HepG2 (cell line): Measurements from ENCODE around the gene GRB10. TPM values are rescaled to one million over a fixed set of nuclear protein-coding genes. Genes with fewer than 3 reads are reported as not detected.

Experiments
- ATAC-seq: fragments of 200-7000 bp; cut with Tn5 transposase; 3 replicates; pipeline ENCODE4 v1.9.1; 2020; ENCODE audit warnings: mild to moderate bottlenecking, moderate library complexity
- BruUV-seq: library from RNA; stranded (reverse); fragments of 400-500 nt; replicated peaks from 2 replicates; lab custom pipeline; 2021; lab: Mats Ljungman, UMichigan
- CTCF ChIA-PET: fragments of 300-600 bp; formaldehyde crosslinking; extraction: SDS; loops from one replicate; lab custom pipeline; 2021; ENCODE audit warnings: low total read pairs, inconsistent platforms, low intra/inter-chr PET ratio; lab: Yijun Ruan, JAX
- POLR2A ChIA-PET: fragments of 350-600 bp; sonication (Branson Sonifier 250); formaldehyde crosslinking; loops from one replicate; lab custom pipeline; 2020; ENCODE audit warnings: antibody characterized with exemption, inconsistent platforms; lab: Yijun Ruan, JAX
- DNase-seq: peaks from one replicate; pipeline ENCODE4 v3.0.0-alpha.2; 2015; ENCODE audit warnings: low spot score
- FAIRE-seq: peaks from 3 replicates; lab custom pipeline; 2011; peaks lifted over from hg19 to GRCh38; lab: Jason Lieb, UNC
- H2AFZ ChIP-seq: one replicate; pipeline ENCODE4 v1.6.1; 2011; ENCODE audit warnings: low read length, inconsistent platforms
- H3K27ac ChIP-seq: fragments of 300-600 bp; 3 replicates; pipeline ENCODE4 v1.8.0; 2011; ENCODE audit warnings: mixed run types, mild to moderate bottlenecking, mixed read lengths, low read length, inconsistent platforms; ENCODE audit not compliant: insufficient read depth; ENCODE audit errors: extremely low read length
- H3K27me3 ChIP-seq, 2 experiments: fragments of 200-600 bp in 1 of 2; 2 replicates in 1 of 2; 3 replicates in 1 of 2; pipeline versions ENCODE4 v1.6.0 to v1.8.0; 2011; ENCODE audit warnings: low read length in 2 of 2, mild to moderate bottlenecking in 2 of 2, moderate library complexity in 2 of 2, inconsistent platforms in 1 of 2; ENCODE audit not compliant: insufficient read depth in 2 of 2, control insufficient read depth in 1 of 2
- H3K36me3 ChIP-seq, 2 experiments: fragments of 200-600 bp in 1 of 2; replicated peaks in 1 of 2; 2 replicates in 1 of 2; 3 replicates in 1 of 2; pipeline versions ENCODE4 v1.5.1 to v1.8.0; 2011; ENCODE audit warnings: low read length in 2 of 2, inconsistent platforms in 1 of 2; ENCODE audit not compliant: insufficient read depth in 2 of 2, control insufficient read depth in 1 of 2
- H3K4me1 ChIP-seq: 2 replicates; pipeline ENCODE4 v1.5.1; 2012; ENCODE audit warnings: low read length, inconsistent platforms; ENCODE audit not compliant: insufficient read depth
- H3K4me2 ChIP-seq: 2 replicates; pipeline ENCODE4 v1.6.0; 2011; ENCODE audit warnings: low read depth, low read length, inconsistent platforms
- H3K4me3 ChIP-seq, 3 experiments: fragments of 200-600 bp in 1 of 3; sonication (generic), shearing (Covaris generic) in 1 of 3; replicated peaks in 1 of 3; 2 replicates each; pipeline ENCODE4 v1.5.1; 2011 to 2016; ENCODE audit warnings: low read length in 3 of 3, inconsistent platforms in 2 of 3, low read depth in 2 of 3, mild to moderate bottlenecking in 2 of 3, control low read depth in 1 of 3, mixed read lengths in 1 of 3; ENCODE audit not compliant: insufficient read depth in 1 of 3
- H3K79me2 ChIP-seq: one replicate; pipeline ENCODE4 v1.6.1; 2011; ENCODE audit warnings: low read length, inconsistent platforms; ENCODE audit not compliant: insufficient read depth
- H3K9ac ChIP-seq: 2 replicates; pipeline ENCODE4 v1.6.0; 2011; ENCODE audit warnings: mild to moderate bottlenecking, low read depth, low read length, inconsistent platforms; ENCODE audit not compliant: insufficient read depth
- H3K9me3 ChIP-seq: 2 replicates; pipeline ENCODE4 v1.5.1; 2012; ENCODE audit warnings: mild to moderate bottlenecking, low read length
- H4K20me1 ChIP-seq: 2 replicates; pipeline ENCODE4 v1.6.0; 2011; ENCODE audit warnings: inconsistent platforms, mild to moderate bottlenecking, low read length, moderate library complexity; ENCODE audit not compliant: insufficient read depth
- CAMTA2 ChIP-seq: sonication (generic); formaldehyde crosslinking; IDR thresholded peaks from 2 replicates; pipeline ENCODE4 v1.4.0; 2020; ENCODE audit warnings: mild to moderate bottlenecking, missing genetic modification reagents, borderline replicate concordance
- MAFF ChIP-seq: IDR thresholded peaks from 2 replicates; pipeline ENCODE4 v1.6.1; 2011; ENCODE audit warnings: low read depth, low read length, improper control_type of control experiment
- MAFK ChIP-seq, 2 experiments: IDR thresholded peaks in 1 of 2; conservative IDR thresholded peaks in 1 of 2; 2 replicates each; pipeline ENCODE4 v1.6.1; 2011; ENCODE audit warnings: improper control_type of control experiment in 2 of 2, low read length in 2 of 2
- SMYD3 ChIP-seq: sonication (generic); formaldehyde crosslinking; IDR thresholded peaks from 2 replicates; pipeline ENCODE4 v1.8.1; 2023; ENCODE audit warnings: mild to moderate bottlenecking, missing genetic modification reagents
- SP1 ChIP-seq, 2 experiments: fragments of 450-650 bp in 1 of 2; sonication (generic) in 1 of 2; formaldehyde crosslinking in 1 of 2; IDR thresholded peaks; 2 replicates each; pipeline versions ENCODE4 v1.4.0 to v1.6.1; 2016 to 2020; ENCODE audit warnings: missing genetic modification reagents in 1 of 2
- TBL1XR1 ChIP-seq: fragments of 150-350 bp; IDR thresholded peaks from 2 replicates; pipeline ENCODE4 v1.6.1; 2014; ENCODE audit warnings: borderline replicate concordance, low read length; ENCODE audit not compliant: partially characterized antibody
- ZFYVE20 ChIP-seq: sonication (generic); formaldehyde crosslinking; IDR thresholded peaks from 2 replicates; pipeline ENCODE4 v1.8.0; 2023; ENCODE audit warnings: low read depth, mild to moderate bottlenecking, moderate library complexity, missing genetic modification reagents, borderline replicate concordance
- WGBS: methylation state at CpG from one replicate; pipeline ENCODE4 v1.1.6; 2017; ENCODE audit warnings: low lambda C conversion rate; 5-methylcytosine and 5-hydroxymethylcytosine counted together
- in situ Hi-C: cut with HindIII; loops from 2 replicates; pipeline ENCODE4 v1.10.0; 2017; ENCODE audit warnings: low pct_unique_long_range_greater_than_20kb; ENCODE audit not compliant: extremely low pct_ligation_motif_present
- intact Hi-C: fragments of 100-400 bp; cut with micrococcal nuclease; formaldehyde crosslinking; loops from one replicate; pipeline ENCODE4 v1.10.0; 2022; ENCODE audit not compliant: unreplicated experiment
- polyA plus RNA-seq, 8 experiments: library from polyadenylated mRNA; depleted of rRNA in 3 of 8; stranded (reverse) in 7 of 8; unstranded in 1 of 8; fragments of >200 nt; fragmentation: Illumina TruSeq in 4 of 8; extraction: Trizol in 4 of 8; gene quantifications; 2 replicates each; pipeline versions ENCODE4 v1.2.1 to v1.2.3, GENCODE V29; 2011 to 2016; ENCODE audit warnings: low read depth in 4 of 8, missing spikeins in 1 of 8, mixed read lengths in 1 of 8; ENCODE audit not compliant: insufficient read depth in 1 of 8
- total RNA-seq, 5 experiments: library from RNA; depleted of rRNA; stranded (reverse); fragments of >200 nt; fragmentation: Illumina TruSeq; extraction: Trizol; gene quantifications; 2 replicates each; pipeline ENCODE4 v1.2.3, GENCODE V29; 2016; ENCODE audit warnings: low read depth in 1 of 5
- TF ChIP-seq, protein P1 (sequence below): sonication (generic); formaldehyde crosslinking; IDR thresholded peaks from 2 replicates; pipeline ENCODE4 v1.4.0; 2020; ENCODE audit warnings: missing genetic modification reagents, mild to moderate bottlenecking, borderline replicate concordance
- TF ChIP-seq, protein P2 (sequence below): sonication (generic); formaldehyde crosslinking; conservative IDR thresholded peaks from 2 replicates; pipeline ENCODE4 v1.4.0; 2020; ENCODE audit warnings: missing genetic modification reagents

The GRB10 gene
- total and polyA plus RNA-seq, 2 of the 13 experiments (the other 11 are each of a cell fraction or from before 2014, with no cell fraction given): 4.0 to 6.8 TPM

GRCh38 chr7:50652400-50653125, 130.1 kb downstream of the GRB10 start:
- no peak overlapping the region for H3K4me2 ChIP-seq
- in situ Hi-C loops: no loop called here
- 83% methylated on average over 9 of the region's 9 CpGs for WGBS
- H3K27me3 ChIP-seq: no peaks in the 10 kb centered on the region
- DNase-seq (no peak), ATAC-seq (no peak), FAIRE-seq (no peak)
- H3K36me3 ChIP-seq: no peaks in the 10 kb centered on the region
- ChIA-PET CTCF (no interaction called here), POLR2A (no interaction called here)
- no peaks in the 10 kb centered on the region for H4K20me1 ChIP-seq
- H3K79me2 ChIP-seq: no peaks in the 10 kb centered on the region
- BruUV-seq: no TSS peak
- TF ChIP-seq MAFK (conservative IDR thresholded peaks at IDR 0.05 in 1 of 2, IDR thresholded peaks at IDR 0.05 in 1 of 2; ENCODE audit: low read length in 2 of 2) (peak; percentile 31 to 64; a peak in 3 of 4 replicates), MAFF (0 out of 2 replicates have a peak, but pooled peaks have one; percentile 37), SMYD3 (CRISPR knock-in tag) (no peak), SP1 (IDR thresholded peaks at IDR 0.05) (no peak), SP1 (CRISPR knock-in tag; IDR thresholded peaks at IDR 0.05) (no peak)
- H3K27ac ChIP-seq: no peak overlapping the region
- H2AFZ ChIP-seq: no peak overlapping the region
- no peak overlapping the region for H3K9ac ChIP-seq
- intact Hi-C loops: no loop called here
- no peaks in the 10 kb centered on the region for H3K9me3 ChIP-seq
- H3K4me3 ChIP-seq: no peak overlapping the region
- H3K4me1 ChIP-seq: peaks cover 14% of the 10 kb centered on the region

GRCh38 chr7:50651271-50651989, 131.3 kb downstream of the GRB10 start:
- no peaks in the 10 kb centered on the region for H3K36me3 ChIP-seq
- in situ Hi-C loops: no loop called here
- H3K4me3 ChIP-seq: no peak overlapping the region
- no TSS peak for BruUV-seq
- ChIA-PET CTCF (no interaction called here), POLR2A (no interaction called here)
- no peaks in the 10 kb centered on the region for H4K20me1 ChIP-seq
- H3K27me3 ChIP-seq: no peaks in the 10 kb centered on the region
- no peak overlapping the region for H3K9ac ChIP-seq
- FAIRE-seq: no peak
- no peak overlapping the region for H2AFZ ChIP-seq
- no peaks in the 10 kb centered on the region for H3K79me2 ChIP-seq
- no peak overlapping the region for H3K27ac ChIP-seq
- ATAC-seq: no peak
- no peaks in the 10 kb centered on the region for H3K9me3 ChIP-seq
- no peak overlapping the region for H3K4me2 ChIP-seq
- DNase-seq: no peak
- intact Hi-C loops: no loop called here
- 77% methylated on average over 9 of the region's 9 CpGs for WGBS
- peaks cover 14% of the 10 kb centered on the region for H3K4me1 ChIP-seq
- TF ChIP-seq, protein P1, sequence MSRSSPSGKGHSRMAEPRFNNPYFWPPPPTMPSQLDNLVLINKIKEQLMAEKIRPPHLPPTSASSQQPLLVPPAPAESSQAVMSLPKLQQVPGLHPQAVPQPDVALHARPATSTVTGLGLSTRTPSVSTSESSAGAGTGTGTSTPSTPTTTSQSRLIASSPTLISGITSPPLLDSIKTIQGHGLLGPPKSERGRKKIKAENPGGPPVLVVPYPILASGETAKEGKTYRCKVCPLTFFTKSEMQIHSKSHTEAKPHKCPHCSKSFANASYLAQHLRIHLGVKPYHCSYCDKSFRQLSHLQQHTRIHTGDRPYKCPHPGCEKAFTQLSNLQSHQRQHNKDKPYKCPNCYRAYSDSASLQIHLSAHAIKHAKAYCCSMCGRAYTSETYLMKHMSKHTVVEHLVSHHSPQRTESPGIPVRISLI (CRISPR knock-in tag): no peak
- TF ChIP-seq CAMTA2 (no peak), TBL1XR1 (no peak), ZFYVE20 (CRISPR knock-in tag) (no peak)
- TF ChIP-seq, protein P2, sequence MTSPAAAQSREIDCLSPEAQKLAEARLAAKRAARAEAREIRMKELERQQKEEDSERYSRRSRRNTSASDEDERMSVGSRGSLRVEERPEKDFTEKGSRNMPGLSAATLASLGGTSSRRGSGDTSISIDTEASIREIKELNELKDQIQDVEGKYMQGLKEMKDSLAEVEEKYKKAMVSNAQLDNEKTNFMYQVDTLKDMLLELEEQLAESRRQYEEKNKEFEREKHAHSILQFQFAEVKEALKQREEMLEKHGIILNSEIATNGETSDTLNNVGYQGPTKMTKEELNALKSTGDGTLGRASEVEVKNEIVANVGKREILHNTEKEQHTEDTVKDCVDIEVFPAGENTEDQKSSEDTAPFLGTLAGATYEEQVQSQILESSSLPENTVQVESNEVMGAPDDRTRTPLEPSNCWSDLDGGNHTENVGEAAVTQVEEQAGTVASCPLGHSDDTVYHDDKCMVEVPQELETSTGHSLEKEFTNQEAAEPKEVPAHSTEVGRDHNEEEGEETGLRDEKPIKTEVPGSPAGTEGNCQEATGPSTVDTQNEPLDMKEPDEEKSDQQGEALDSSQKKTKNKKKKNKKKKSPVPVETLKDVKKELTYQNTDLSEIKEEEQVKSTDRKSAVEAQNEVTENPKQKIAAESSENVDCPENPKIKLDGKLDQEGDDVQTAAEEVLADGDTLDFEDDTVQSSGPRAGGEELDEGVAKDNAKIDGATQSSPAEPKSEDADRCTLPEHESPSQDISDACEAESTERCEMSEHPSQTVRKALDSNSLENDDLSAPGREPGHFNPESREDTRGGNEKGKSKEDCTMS (CRISPR knock-in tag): no peak
